H1 (cell line): ENCODE measurements around the gene CD63. TPM values are rescaled to one million over a fixed set of nuclear protein-coding genes. Genes with fewer than 3 reads are reported as not detected.

Experiments
- CTCF ChIA-PET: fragments of 300-600 bp; sonication (Branson Sonifier 250); formaldehyde crosslinking; loops from one replicate; lab custom pipeline; 2021; ENCODE audit not compliant: partially characterized antibody; lab: Charles Lee
- POLR2A ChIA-PET: fragments of 300-600 bp; sonication (Branson Sonifier 250); formaldehyde crosslinking; loops from one replicate; lab custom pipeline; 2021; ENCODE audit warnings: inconsistent platforms; ENCODE audit not compliant: partially characterized antibody; lab: Charles Lee
- DNase-seq, 2 experiments: peaks; one replicate each; pipeline versions ENCODE4 v3.0.0 to v3.0.0-alpha.2; 2010 to 2022; ENCODE audit warnings: low spot score in 2 of 2, low read depth in 1 of 2, mixed read lengths in 1 of 2
- FAIRE-seq: peaks from 2 replicates; lab custom pipeline; 2011; peaks lifted over from hg19 to GRCh38; lab: Jason Lieb, UNC
- H2AFZ ChIP-seq: 2 replicates; pipeline ENCODE4 v1.8.1; 2012; ENCODE audit warnings: low read length, inconsistent platforms
- H2AK5ac ChIP-seq: 2 replicates; pipeline ENCODE4 v1.6.1; 2013; ENCODE audit warnings: low read depth, low read length
- H2BK120ac ChIP-seq: replicated peaks from 2 replicates; pipeline ENCODE3; 2013; ENCODE audit warnings: low read depth, low read length, inconsistent platforms
- H2BK12ac ChIP-seq: 2 replicates; pipeline ENCODE4 v1.6.1; 2013; ENCODE audit warnings: low read depth, low read length
- H2BK15ac ChIP-seq: 2 replicates; pipeline ENCODE4 v1.6.1; 2013; ENCODE audit warnings: low read length
- H2BK20ac ChIP-seq: 2 replicates; pipeline ENCODE4 v1.6.1; 2013; ENCODE audit warnings: low read length
- H2BK5ac ChIP-seq: 2 replicates; pipeline ENCODE4 v1.6.1; 2013; ENCODE audit warnings: low read depth, low read length
- H3K14ac ChIP-seq: 2 replicates; pipeline ENCODE4 v1.6.1; 2013; ENCODE audit warnings: inconsistent platforms; ENCODE audit not compliant: insufficient read length
- H3K18ac ChIP-seq: 2 replicates; pipeline ENCODE4 v1.6.1; 2013; ENCODE audit warnings: low read length; ENCODE audit errors: extremely low read depth
- H3K23ac ChIP-seq: 2 replicates; pipeline ENCODE4 v1.6.1; 2013; ENCODE audit warnings: inconsistent platforms; ENCODE audit not compliant: insufficient read length
- H3K23me2 ChIP-seq: 2 replicates; pipeline ENCODE4 v1.6.1; 2013; ENCODE audit warnings: low read depth, low read length
- H3K27ac ChIP-seq: 2 replicates; pipeline ENCODE4 v1.6.1; 2011; ENCODE audit warnings: low read depth, low read length, inconsistent platforms
- H3K27me3 ChIP-seq, 4 experiments: replicated peaks in 1 of 4; 1 replicate in 1 of 4; 2 replicates in 3 of 4; pipeline versions ENCODE4 v1.6.1 to v1.8.1; 2011 to 2013; ENCODE audit warnings: low read length in 3 of 4, mild to moderate bottlenecking in 3 of 4, inconsistent platforms in 2 of 4, mixed read lengths in 2 of 4, moderate library complexity in 1 of 4; ENCODE audit not compliant: control insufficient read depth in 3 of 4, insufficient read depth in 3 of 4; ENCODE audit errors: extremely low read depth in 1 of 4
- H3K36me3 ChIP-seq, 4 experiments: 2 replicates each; pipeline versions ENCODE4 v1.6.1 to v1.8.1; 2011 to 2013; ENCODE audit warnings: mild to moderate bottlenecking in 4 of 4, low read length in 3 of 4, moderate library complexity in 2 of 4, control low read depth in 1 of 4, inconsistent platforms in 1 of 4; ENCODE audit not compliant: insufficient read depth in 4 of 4, control insufficient read depth in 2 of 4
- H3K4ac ChIP-seq: replicated peaks from 2 replicates; pipeline ENCODE3; 2013; ENCODE audit warnings: low read length, low read depth, mixed read lengths, inconsistent platforms; ENCODE audit not compliant: insufficient read length
- H3K4me1 ChIP-seq, 4 experiments: replicated peaks in 1 of 4; 1 replicate in 1 of 4; 2 replicates in 3 of 4; pipeline versions ENCODE4 v1.6.1 to v1.8.1; 2011 to 2013; ENCODE audit warnings: low read length in 3 of 4, inconsistent platforms in 2 of 4, mixed read lengths in 1 of 4; ENCODE audit not compliant: insufficient read depth in 4 of 4, control insufficient read depth in 3 of 4
- H3K4me2 ChIP-seq, 2 experiments: 2 replicates each; pipeline versions ENCODE4 v1.6.1 to v1.8.1; 2011 to 2013; ENCODE audit warnings: low read depth in 2 of 2, low read length in 2 of 2, control low read depth in 1 of 2, inconsistent platforms in 1 of 2, mild to moderate bottlenecking in 1 of 2; ENCODE audit not compliant: insufficient read depth in 1 of 2
- H3K4me3 ChIP-seq, 4 experiments: fragments of 200-600, 300-600 bp in 1 of 4; sonication (generic), shearing (Covaris generic), sonication (Bioruptor Twin) in 1 of 4; 2 replicates each; pipeline versions ENCODE4 v1.5.1 to v1.8.1; 2011 to 2016; ENCODE audit warnings: low read length in 4 of 4, low read depth in 3 of 4, control low read depth in 2 of 4, inconsistent platforms in 2 of 4, mild to moderate bottlenecking in 2 of 4, mixed read lengths in 1 of 4, moderate library complexity in 1 of 4; ENCODE audit not compliant: insufficient read depth in 2 of 4; ENCODE audit errors: extremely low read depth in 1 of 4
- H3K56ac ChIP-seq: replicated peaks from 2 replicates; pipeline ENCODE3; 2013; ENCODE audit warnings: low read depth, mild to moderate bottlenecking, mixed read lengths, low read length, inconsistent platforms; ENCODE audit not compliant: insufficient read length
- H3K79me1 ChIP-seq: 2 replicates; pipeline ENCODE4 v1.6.1; 2013; ENCODE audit warnings: low read depth, low read length, control low read depth
- H3K79me2 ChIP-seq, 2 experiments: 2 replicates each; pipeline versions ENCODE4 v1.6.1 to v1.8.1; 2012 to 2013; ENCODE audit warnings: low read length in 2 of 2, mild to moderate bottlenecking in 2 of 2, inconsistent platforms in 1 of 2; ENCODE audit not compliant: insufficient read depth in 2 of 2, control insufficient read depth in 1 of 2
- H3K9ac ChIP-seq, 4 experiments: replicated peaks in 1 of 4; 1 replicate in 1 of 4; 2 replicates in 3 of 4; pipeline versions ENCODE4 v1.6.1 to v1.8.1; 2011 to 2013; ENCODE audit warnings: low read depth in 3 of 4, low read length in 3 of 4, control low read depth in 2 of 4, mild to moderate bottlenecking in 2 of 4, moderate library complexity in 2 of 4, inconsistent platforms in 1 of 4; ENCODE audit errors: extremely low read depth in 1 of 4
- H3K9me3 ChIP-seq, 2 experiments: 2 replicates each; pipeline versions ENCODE4 v1.6.1 to v1.8.1; 2012 to 2013; ENCODE audit warnings: mild to moderate bottlenecking in 2 of 2, moderate library complexity in 2 of 2, control low read depth in 1 of 2, inconsistent platforms in 1 of 2, low read depth in 1 of 2, low read length in 1 of 2, mixed read lengths in 1 of 2; ENCODE audit not compliant: insufficient read depth in 2 of 2
- H4K20me1 ChIP-seq, 2 experiments: replicated peaks in 1 of 2; 2 replicates each; pipeline versions ENCODE3 to v1.8.1; 2011 to 2013; ENCODE audit warnings: inconsistent platforms in 2 of 2, low read length in 2 of 2, mild to moderate bottlenecking in 1 of 2; ENCODE audit not compliant: insufficient read depth in 2 of 2, control insufficient read depth in 1 of 2
- H4K5ac ChIP-seq: 2 replicates; pipeline ENCODE4 v1.6.1; 2013; ENCODE audit warnings: low read length, low read depth, mixed read lengths, inconsistent platforms; ENCODE audit not compliant: insufficient read length
- H4K8ac ChIP-seq: 2 replicates; pipeline ENCODE4 v1.8.0; 2013; ENCODE audit warnings: mild to moderate bottlenecking, moderate library complexity, low read length, inconsistent platforms; ENCODE audit not compliant: insufficient read depth; ENCODE audit errors: extremely low read depth
- H4K91ac ChIP-seq: replicated peaks from 2 replicates; pipeline ENCODE3; 2013; ENCODE audit warnings: low read length, mixed read lengths, inconsistent platforms; ENCODE audit not compliant: insufficient read length
- ASH2L ChIP-seq: fragments of 200-600, 300-600 bp; sonication (generic); IDR thresholded peaks from one replicate; pipeline ENCODE4 v1.7.1; 2017; ENCODE audit warnings: low read length
- CTBP2 ChIP-seq: IDR thresholded peaks from 2 replicates; pipeline ENCODE4 v1.7.0; 2011; ENCODE audit warnings: borderline replicate concordance, mild to moderate bottlenecking, moderate library complexity, mixed read lengths, low read length; ENCODE audit not compliant: insufficient read depth, insufficient read length
- CTCF ChIP-seq, 3 experiments: IDR thresholded peaks; 1 replicate in 2 of 3; 2 replicates in 1 of 3; pipeline versions ENCODE4 v1.5.1 to v1.6.1; 2011; ENCODE audit warnings: low read length in 3 of 3, mild to moderate bottlenecking in 3 of 3, inconsistent platforms in 2 of 3, low read depth in 1 of 3, moderate library complexity in 1 of 3; ENCODE audit not compliant: insufficient read depth in 1 of 3; ENCODE audit errors: control extremely low read depth in 1 of 3
- PHF8 ChIP-seq: fragments of 200-600 bp; sonication (generic); conservative IDR thresholded peaks from 2 replicates; pipeline ENCODE4 v1.7.1; 2012; ENCODE audit warnings: low read depth, mild to moderate bottlenecking, inconsistent platforms, low read length, moderate library complexity
- POLR2A ChIP-seq, 2 experiments: IDR thresholded peaks; 1 replicate in 1 of 2; 2 replicates in 1 of 2; pipeline ENCODE4 v1.6.1; 2011; ENCODE audit warnings: low read depth in 2 of 2, low read length in 2 of 2, mild to moderate bottlenecking in 2 of 2; ENCODE audit errors: control extremely low read depth in 1 of 2
- POLR2AphosphoS5 ChIP-seq: IDR thresholded peaks from 2 replicates; pipeline ENCODE4 v1.6.1; 2011; ENCODE audit warnings: low read depth, low read length
- POU5F1 ChIP-seq: IDR thresholded peaks from 2 replicates; pipeline ENCODE4 v1.6.1; 2011; ENCODE audit warnings: low read depth, mild to moderate bottlenecking, low read length, moderate library complexity
- SIN3A ChIP-seq, 2 experiments: IDR thresholded peaks in 1 of 2; conservative IDR thresholded peaks in 1 of 2; 2 replicates each; pipeline ENCODE4 v1.6.1; 2011 to 2012; ENCODE audit warnings: low read length in 2 of 2, improper control_type of control experiment in 1 of 2, low read depth in 1 of 2, mild to moderate bottlenecking in 1 of 2
- SIRT6 ChIP-seq: IDR thresholded peaks from one replicate; pipeline ENCODE4 v1.7.1; 2012; ENCODE audit warnings: low read length, inconsistent platforms
- TAF7 ChIP-seq: optimal IDR thresholded peaks from 2 replicates; pipeline ENCODE3; 2011; ENCODE audit warnings: low read depth, mild to moderate bottlenecking, inconsistent platforms, low read length, moderate library complexity, borderline replicate concordance
- TEAD4 ChIP-seq: IDR thresholded peaks from 2 replicates; pipeline ENCODE4 v1.6.1; 2012; ENCODE audit warnings: low read depth, low read length, inconsistent platforms, mixed read lengths
- WGBS, 2 experiments: shearing (Covaris generic) in 1 of 2; methylation state at CpG; one replicate each; pipeline versions ENCODE4 v1.1.6 to v1.1.7; 2013 to 2015; ENCODE audit warnings: low lambda C conversion rate in 2 of 2, mixed read lengths in 2 of 2, inconsistent platforms in 1 of 2, low coverage in 1 of 2, missing lambda C conversion rate in 1 of 2; ENCODE audit not compliant: insufficient replicate concordance in 2 of 2, insufficient coverage in 1 of 2, insufficient read length in 1 of 2; ENCODE audit errors: extremely low coverage in 1 of 2, missing lambda C conversion rate in 1 of 2; 5-methylcytosine and 5-hydroxymethylcytosine counted together
- polyA plus RNA-seq, 7 experiments: library from polyadenylated mRNA; depleted of rRNA in 3 of 7; stranded (reverse) in 5 of 7; unstranded in 2 of 7; fragments of >200 nt in 5 of 7; fragments of 200-250 nt in 2 of 7; gene quantifications; 1 replicate in 5 of 7; 2 replicates in 1 of 7; 4 replicates in 1 of 7; pipeline versions ENCODE4 v1.2.1 to v1.2.3, GENCODE V29; 2011 to 2013; ENCODE audit warnings: missing spikeins in 2 of 7, mixed read lengths in 2 of 7
- total RNA-seq: library from RNA; stranded (reverse); fragmentation: NEBNext Ultra II Directional; extraction: Animal tissue kit (Norgen Biotek cat#: 25700); gene quantifications from 2 replicates; pipeline ENCODE4 v1.2.1, GENCODE V29; 2021

CD63 gene
- total and polyA plus RNA-seq, 2 of the 8 experiments (the other 6 are each of a cell fraction or from before 2014, with no cell fraction given), result 440 to 526 TPM

GRCh38 chr12:55732288-55732687, 3.5 kb upstream of the CD63 start:
- H2BK12ac ChIP-seq, result no peak overlapping the region
- no peak overlapping the region for H3K23ac ChIP-seq
- no peak overlapping the region for H4K91ac ChIP-seq
- H3K27ac ChIP-seq, result no peak overlapping the region
- CTCF ChIA-PET, result interaction anchor here (1.0 to 10.7 kb wide), 4 partner anchors 12 to 75 kb away, joined by 3 to 229 read pairs (median 96); partner anchors contain the start of genes BLOC1S1 and RDH5
- no peaks in the 10 kb centered on the region for H3K9me3 ChIP-seq
- H4K5ac ChIP-seq, result no peak overlapping the region
- peaks cover 0 to 2% of the 10 kb centered on the region in 2 experiments for H4K20me1 ChIP-seq
- H3K23me2 ChIP-seq, result peaks cover 15% of the 10 kb centered on the region
- H3K27me3 ChIP-seq, result no peaks in the 10 kb centered on the region
- H2BK15ac ChIP-seq, result no peak overlapping the region
- 0 out of 7 replicates have a peak overlapping the region, but pooled peaks of 1 of the 4 experiments have one; percentile 13 for H3K9ac ChIP-seq
- H3K4me3 ChIP-seq, result no peak overlapping the region
- H2BK120ac ChIP-seq, result no peak overlapping the region
- H3K79me1 ChIP-seq, result no peaks in the 10 kb centered on the region; the same call in 1 of the 2 replicates
- no peak overlapping the region for H3K4ac ChIP-seq
- no peak overlapping the region for H2BK5ac ChIP-seq
- H3K4me2 ChIP-seq, result no peak overlapping the region
- FAIRE-seq (no peak), DNase-seq (no peak)
- peaks cover 0 to 9% of the 10 kb centered on the region in 2 experiments; a peak in 2 of 4 replicates for H3K79me2 ChIP-seq
- H3K4me1 ChIP-seq, result peaks cover 0 to 14% (median 9%) of the 10 kb centered on the region in 4 experiments; a peak in 6 of 7 replicates
- H4K8ac ChIP-seq, result no peak overlapping the region; the same call in 1 of the 2 replicates
- H3K36me3 ChIP-seq, result no peaks in the 10 kb centered on the region
- no peak overlapping the region for H3K14ac ChIP-seq
- 78% methylated on average over 4 of the region's 4 CpGs; no CpG with 5 or more reads in 1 of the 2 experiments for WGBS, 2 experiments
- no peak overlapping the region for H2AK5ac ChIP-seq
- H3K56ac ChIP-seq, result no peak overlapping the region
- POLR2A ChIA-PET, result interaction anchor here (1.6 to 34.1 kb wide), 4 partner anchors 8 to 34 kb away, joined by 6 to 809 read pairs (median 56); partner anchors contain the start of genes BLOC1S1 and RDH5
- no peak overlapping the region for H2AFZ ChIP-seq
- no peak overlapping the region for H2BK20ac ChIP-seq
- H3K18ac ChIP-seq, result no peak overlapping the region
- TF ChIP-seq SIN3A (conservative IDR thresholded peaks at IDR 0.05 in 1 of 2, IDR thresholded peaks at IDR 0.05 in 1 of 2; ENCODE audit: low read depth in 1 of 2, low read length in 2 of 2), result no peak
- no peak for TF ChIP-seq SIRT6
- TF ChIP-seq POU5F1, result no peak
- TF ChIP-seq TAF7, result no peak
- TF ChIP-seq POLR2AphosphoS5, result no peak
- no peak for TF ChIP-seq CTBP2
- TF ChIP-seq CTCF (IDR thresholded peaks at IDR 0.05; ENCODE audit: control extremely low read depth in 1 of 3, insufficient read depth in 1 of 3, low read depth in 1 of 3, low read length in 3 of 3), result no peak
- TF ChIP-seq PHF8, result no peak
- no peak for TF ChIP-seq TEAD4
- TF ChIP-seq POLR2A (IDR thresholded peaks at IDR 0.05; ENCODE audit: control extremely low read depth in 1 of 2, low read depth in 2 of 2, low read length in 2 of 2), result no peak
- no peak for TF ChIP-seq ASH2L
